H1 (cell line): Measurements from ENCODE around the gene ZNF362. TPM values are rescaled to one million over a fixed set of nuclear protein-coding genes. Genes with fewer than 3 reads are reported as not detected.

Source experiments
- CBX5 ChIP-seq: fragments of 300-800, 300-1000 bp; sonication (generic); IDR thresholded peaks from 2 replicates; pipeline ENCODE4 v1.7.1; 2016; ENCODE audit warnings: antibody characterized with exemption, low read length, low read depth
- KDM4A ChIP-seq: IDR thresholded peaks from one replicate; pipeline ENCODE4 v1.7.1; 2012; ENCODE audit warnings: low read depth, mild to moderate bottlenecking, moderate library complexity, low read length, inconsistent platforms; ENCODE audit not compliant: severe bottlenecking
- MAFK ChIP-seq: IDR thresholded peaks from 2 replicates; pipeline ENCODE4 v1.6.1; 2012; ENCODE audit warnings: low read depth, mild to moderate bottlenecking, improper control_type of control experiment, low read length
- POU5F1 ChIP-seq: IDR thresholded peaks from 2 replicates; pipeline ENCODE4 v1.6.1; 2011; ENCODE audit warnings: low read depth, mild to moderate bottlenecking, low read length, moderate library complexity
- polyA plus RNA-seq, 7 experiments: library from polyadenylated mRNA; depleted of rRNA in 3 of 7; stranded (reverse) in 5 of 7; unstranded in 2 of 7; fragments of >200 nt in 5 of 7; fragments of 200-250 nt in 2 of 7; gene quantifications; 1 replicate in 5 of 7; 2 replicates in 1 of 7; 4 replicates in 1 of 7; pipeline versions ENCODE4 v1.2.1 to v1.2.3, GENCODE V29; 2011 to 2013; ENCODE audit warnings: missing spikeins in 2 of 7, mixed read lengths in 2 of 7
- total RNA-seq: library from RNA; stranded (reverse); fragmentation: NEBNext Ultra II Directional; extraction: Animal tissue kit (Norgen Biotek cat#: 25700); gene quantifications from 2 replicates; pipeline ENCODE4 v1.2.1, GENCODE V29; 2021
- TF ChIP-seq, protein P1 (sequence below): fragments of 300-600 bp; sonication (generic); IDR thresholded peaks from 2 replicates; pipeline ENCODE4 v1.7.1; 2012; ENCODE audit warnings: low read length, moderate library complexity, mild to moderate bottlenecking, inconsistent platforms; ENCODE audit not compliant: insufficient replicate concordance
- TF ChIP-seq, protein P2 (sequence below): IDR thresholded peaks from 2 replicates; pipeline ENCODE4 v1.6.1; 2011; ENCODE audit warnings: low read depth, mild to moderate bottlenecking, low read length; ENCODE audit not compliant: insufficient read depth

Gene ZNF362
- total and polyA plus RNA-seq, 2 of the 8 experiments (the other 6 are each of a cell fraction or from before 2014, with no cell fraction given) = 24.2 to 27.8 TPM

- TF ChIP-seq, protein P1, sequence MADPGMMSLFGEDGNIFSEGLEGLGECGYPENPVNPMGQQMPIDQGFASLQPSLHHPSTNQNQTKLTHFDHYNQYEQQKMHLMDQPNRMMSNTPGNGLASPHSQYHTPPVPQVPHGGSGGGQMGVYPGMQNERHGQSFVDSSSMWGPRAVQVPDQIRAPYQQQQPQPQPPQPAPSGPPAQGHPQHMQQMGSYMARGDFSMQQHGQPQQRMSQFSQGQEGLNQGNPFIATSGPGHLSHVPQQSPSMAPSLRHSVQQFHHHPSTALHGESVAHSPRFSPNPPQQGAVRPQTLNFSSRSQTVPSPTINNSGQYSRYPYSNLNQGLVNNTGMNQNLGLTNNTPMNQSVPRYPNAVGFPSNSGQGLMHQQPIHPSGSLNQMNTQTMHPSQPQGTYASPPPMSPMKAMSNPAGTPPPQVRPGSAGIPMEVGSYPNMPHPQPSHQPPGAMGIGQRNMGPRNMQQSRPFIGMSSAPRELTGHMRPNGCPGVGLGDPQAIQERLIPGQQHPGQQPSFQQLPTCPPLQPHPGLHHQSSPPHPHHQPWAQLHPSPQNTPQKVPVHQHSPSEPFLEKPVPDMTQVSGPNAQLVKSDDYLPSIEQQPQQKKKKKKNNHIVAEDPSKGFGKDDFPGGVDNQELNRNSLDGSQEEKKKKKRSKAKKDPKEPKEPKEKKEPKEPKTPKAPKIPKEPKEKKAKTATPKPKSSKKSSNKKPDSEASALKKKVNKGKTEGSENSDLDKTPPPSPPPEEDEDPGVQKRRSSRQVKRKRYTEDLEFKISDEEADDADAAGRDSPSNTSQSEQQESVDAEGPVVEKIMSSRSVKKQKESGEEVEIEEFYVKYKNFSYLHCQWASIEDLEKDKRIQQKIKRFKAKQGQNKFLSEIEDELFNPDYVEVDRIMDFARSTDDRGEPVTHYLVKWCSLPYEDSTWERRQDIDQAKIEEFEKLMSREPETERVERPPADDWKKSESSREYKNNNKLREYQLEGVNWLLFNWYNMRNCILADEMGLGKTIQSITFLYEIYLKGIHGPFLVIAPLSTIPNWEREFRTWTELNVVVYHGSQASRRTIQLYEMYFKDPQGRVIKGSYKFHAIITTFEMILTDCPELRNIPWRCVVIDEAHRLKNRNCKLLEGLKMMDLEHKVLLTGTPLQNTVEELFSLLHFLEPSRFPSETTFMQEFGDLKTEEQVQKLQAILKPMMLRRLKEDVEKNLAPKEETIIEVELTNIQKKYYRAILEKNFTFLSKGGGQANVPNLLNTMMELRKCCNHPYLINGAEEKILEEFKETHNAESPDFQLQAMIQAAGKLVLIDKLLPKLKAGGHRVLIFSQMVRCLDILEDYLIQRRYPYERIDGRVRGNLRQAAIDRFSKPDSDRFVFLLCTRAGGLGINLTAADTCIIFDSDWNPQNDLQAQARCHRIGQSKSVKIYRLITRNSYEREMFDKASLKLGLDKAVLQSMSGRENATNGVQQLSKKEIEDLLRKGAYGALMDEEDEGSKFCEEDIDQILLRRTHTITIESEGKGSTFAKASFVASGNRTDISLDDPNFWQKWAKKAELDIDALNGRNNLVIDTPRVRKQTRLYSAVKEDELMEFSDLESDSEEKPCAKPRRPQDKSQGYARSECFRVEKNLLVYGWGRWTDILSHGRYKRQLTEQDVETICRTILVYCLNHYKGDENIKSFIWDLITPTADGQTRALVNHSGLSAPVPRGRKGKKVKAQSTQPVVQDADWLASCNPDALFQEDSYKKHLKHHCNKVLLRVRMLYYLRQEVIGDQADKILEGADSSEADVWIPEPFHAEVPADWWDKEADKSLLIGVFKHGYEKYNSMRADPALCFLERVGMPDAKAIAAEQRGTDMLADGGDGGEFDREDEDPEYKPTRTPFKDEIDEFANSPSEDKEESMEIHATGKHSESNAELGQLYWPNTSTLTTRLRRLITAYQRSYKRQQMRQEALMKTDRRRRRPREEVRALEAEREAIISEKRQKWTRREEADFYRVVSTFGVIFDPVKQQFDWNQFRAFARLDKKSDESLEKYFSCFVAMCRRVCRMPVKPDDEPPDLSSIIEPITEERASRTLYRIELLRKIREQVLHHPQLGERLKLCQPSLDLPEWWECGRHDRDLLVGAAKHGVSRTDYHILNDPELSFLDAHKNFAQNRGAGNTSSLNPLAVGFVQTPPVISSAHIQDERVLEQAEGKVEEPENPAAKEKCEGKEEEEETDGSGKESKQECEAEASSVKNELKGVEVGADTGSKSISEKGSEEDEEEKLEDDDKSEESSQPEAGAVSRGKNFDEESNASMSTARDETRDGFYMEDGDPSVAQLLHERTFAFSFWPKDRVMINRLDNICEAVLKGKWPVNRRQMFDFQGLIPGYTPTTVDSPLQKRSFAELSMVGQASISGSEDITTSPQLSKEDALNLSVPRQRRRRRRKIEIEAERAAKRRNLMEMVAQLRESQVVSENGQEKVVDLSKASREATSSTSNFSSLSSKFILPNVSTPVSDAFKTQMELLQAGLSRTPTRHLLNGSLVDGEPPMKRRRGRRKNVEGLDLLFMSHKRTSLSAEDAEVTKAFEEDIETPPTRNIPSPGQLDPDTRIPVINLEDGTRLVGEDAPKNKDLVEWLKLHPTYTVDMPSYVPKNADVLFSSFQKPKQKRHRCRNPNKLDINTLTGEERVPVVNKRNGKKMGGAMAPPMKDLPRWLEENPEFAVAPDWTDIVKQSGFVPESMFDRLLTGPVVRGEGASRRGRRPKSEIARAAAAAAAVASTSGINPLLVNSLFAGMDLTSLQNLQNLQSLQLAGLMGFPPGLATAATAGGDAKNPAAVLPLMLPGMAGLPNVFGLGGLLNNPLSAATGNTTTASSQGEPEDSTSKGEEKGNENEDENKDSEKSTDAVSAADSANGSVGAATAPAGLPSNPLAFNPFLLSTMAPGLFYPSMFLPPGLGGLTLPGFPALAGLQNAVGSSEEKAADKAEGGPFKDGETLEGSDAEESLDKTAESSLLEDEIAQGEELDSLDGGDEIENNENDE = no peak
- TF ChIP-seq KDM4A (no peak), POU5F1 (no peak), CBX5 (no peak), MAFK (no peak)
- TF ChIP-seq, protein P2, sequence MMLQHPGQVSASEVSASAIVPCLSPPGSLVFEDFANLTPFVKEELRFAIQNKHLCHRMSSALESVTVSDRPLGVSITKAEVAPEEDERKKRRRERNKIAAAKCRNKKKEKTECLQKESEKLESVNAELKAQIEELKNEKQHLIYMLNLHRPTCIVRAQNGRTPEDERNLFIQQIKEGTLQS = no peak
Observed at GRCh38 chr1:33277488-33278084, 21.3 kb downstream of the ZNF362 start (continued).
